Smooth muscle cell (in vitro differentiated cells): ENCODE measurements around the gene PPM1H. TPM values are rescaled to one million over a fixed set of nuclear protein-coding genes. Genes with fewer than 3 reads are reported as not detected.
A peak's percentile ranks its signal among the peaks of the same experiment; 100 is the strongest.

Experiments
- DNase-seq: peaks from one replicate; lab custom pipeline; 2025; ENCODE audit not compliant: unreplicated experiment; lab: John Stamatoyannopoulos, UW
- H2AFZ ChIP-seq: fragments of 200-600 bp; sonication (generic); 2 replicates; pipeline ENCODE4 v1.6.0; 2016; ENCODE audit warnings: antibody characterized with exemption, low read depth, mild to moderate bottlenecking
- H3F3A ChIP-seq: fragments of 200-600 bp; sonication (generic); 2 replicates; pipeline ENCODE4 v1.6.0; 2017; ENCODE audit warnings: antibody characterized with exemption, low read depth
- H3K27ac ChIP-seq: fragments of 200-600 bp; sonication (generic); 2 replicates; pipeline ENCODE4 v1.5.1; 2016; ENCODE audit warnings: low read depth, mild to moderate bottlenecking
- H3K27me3 ChIP-seq: fragments of 200-600 bp; sonication (generic); 2 replicates; pipeline ENCODE4 v1.6.1; 2016; ENCODE audit warnings: low read depth, mild to moderate bottlenecking
- H3K36me3 ChIP-seq: fragments of 200-600 bp; sonication (generic); 2 replicates; pipeline ENCODE4 v1.5.1; 2016; ENCODE audit warnings: low read depth
- H3K4me1 ChIP-seq: fragments of 200-600 bp; sonication (generic); 2 replicates; pipeline ENCODE4 v1.5.1; 2016; ENCODE audit warnings: low read depth
- H3K4me2 ChIP-seq: fragments of 200-600 bp; sonication (generic); 2 replicates; pipeline ENCODE4 v1.6.0; 2016; ENCODE audit warnings: mild to moderate bottlenecking
- H3K4me3 ChIP-seq: fragments of 200-600 bp; sonication (generic); 2 replicates; pipeline ENCODE4 v1.5.1; 2016; ENCODE audit warnings: mild to moderate bottlenecking
- H3K79me2 ChIP-seq: fragments of 200-600 bp; sonication (generic); 2 replicates; pipeline ENCODE4 v1.6.0; 2016; ENCODE audit warnings: low read depth, mild to moderate bottlenecking
- H3K9ac ChIP-seq: fragments of 200-600 bp; sonication (generic); 2 replicates; pipeline ENCODE4 v1.6.0; 2016; ENCODE audit warnings: low read depth
- H3K9me3 ChIP-seq: fragments of 200-600 bp; sonication (generic); replicated peaks from 2 replicates; pipeline ENCODE4 v1.5.1; 2016; ENCODE audit warnings: low read depth
- H4K20me1 ChIP-seq: fragments of 200-600 bp; sonication (generic); 2 replicates; pipeline ENCODE4 v1.6.0; 2016; ENCODE audit warnings: low read depth
- CTCF ChIP-seq: fragments of 200-600 bp; sonication (generic); IDR thresholded peaks from 2 replicates; pipeline ENCODE4 v1.5.1; 2017; ENCODE audit warnings: borderline replicate concordance, mild to moderate bottlenecking, antibody characterized with exemption; ENCODE audit not compliant: insufficient read depth, poor library complexity, severe bottlenecking
- WGBS: methylation state at CpG from one replicate; pipeline ENCODE4 v1.1.7; 2016; ENCODE audit warnings: low lambda C conversion rate; 5-methylcytosine and 5-hydroxymethylcytosine counted together
- polyA plus RNA-seq: library from polyadenylated mRNA; unstranded; fragments of >200 nt; fragmentation: Nextera tagmentation; extraction: Ambion mirVana; gene quantifications from 2 replicates; pipeline ENCODE4 v1.2.1, GENCODE V29; 2016
- total RNA-seq: library from RNA; depleted of rRNA; stranded (reverse); fragments of >200 nt; gene quantifications from 2 replicates; pipeline ENCODE4 v1.2.3, GENCODE V29; 2014

The PPM1H gene
- total and polyA plus RNA-seq, 2 experiments from 2014 or later = 0.56 to 3.6 TPM

- Histone ChIP-seq H3K9ac (no peak overlapping the region), H3F3A (no peaks in the 10 kb centered on the region), H3K4me3 (no peak overlapping the region), H3K9me3 (no peaks in the 10 kb centered on the region), H3K27ac (no peak overlapping the region), H3K27me3 (no peaks in the 10 kb centered on the region), H3K79me2 (no peaks in the 10 kb centered on the region), H4K20me1 (no peaks in the 10 kb centered on the region), H3K36me3 (no peaks in the 10 kb centered on the region), H3K4me1 (peaks cover 7% of the 10 kb centered on the region), H2AFZ (no peak overlapping the region), H3K4me2 (no peak overlapping the region)
- 92% methylated on average over 8 of the region's 8 CpGs for WGBS
- no peak for TF ChIP-seq CTCF
- no peak for DNase-seq
These were observed 288.4 kb downstream of the PPM1H start for GRCh38 chr12:62646566-62646965.

GRCh38 chr12:62643486-62643885, 291.5 kb downstream of the PPM1H start:
- TF ChIP-seq CTCF = no peak
- DNase-seq = no peak
- Histone ChIP-seq H3K79me2 (no peaks in the 10 kb centered on the region), H4K20me1 (no peaks in the 10 kb centered on the region), H3K9me3 (no peaks in the 10 kb centered on the region), H3F3A (peaks cover 3% of the 10 kb centered on the region), H2AFZ (no peak overlapping the region), H3K27me3 (no peaks in the 10 kb centered on the region), H3K4me3 (no peak overlapping the region), H3K4me2 (no peak overlapping the region), H3K27ac (no peak overlapping the region), H3K4me1 (peaks cover 12% of the 10 kb centered on the region), H3K36me3 (no peaks in the 10 kb centered on the region), H3K9ac (no peak overlapping the region)
- WGBS = 91% methylated on average over 2 of the region's 2 CpGs

GRCh38 chr12:62642486-62642885, 292.5 kb downstream of the PPM1H start:
- no peak for DNase-seq
- Histone ChIP-seq H2AFZ (no peak overlapping the region), H3F3A (peaks cover 3% of the 10 kb centered on the region), H3K9ac (no peak overlapping the region), H3K4me1 (peaks cover 12% of the 10 kb centered on the region), H3K27me3 (no peaks in the 10 kb centered on the region), H3K9me3 (no peaks in the 10 kb centered on the region), H3K4me3 (no peak overlapping the region), H3K27ac (no peak overlapping the region), H3K36me3 (no peaks in the 10 kb centered on the region), H4K20me1 (no peaks in the 10 kb centered on the region), H3K4me2 (no peak overlapping the region), H3K79me2 (no peaks in the 10 kb centered on the region)
- no peak for TF ChIP-seq CTCF
- 71% methylated on average over 2 of the region's 2 CpGs for WGBS

- Histone ChIP-seq H3K4me2 (peak overlapping the region; percentile 63), H2AFZ (no peak overlapping the region), H3K4me1 (peaks cover 12% of the 10 kb centered on the region), H3K79me2 (no peaks in the 10 kb centered on the region), H3K4me3 (no peak overlapping the region), H3K36me3 (no peaks in the 10 kb centered on the region), H3K9ac (peak overlapping the region; percentile 37), H3F3A (peaks cover 3% of the 10 kb centered on the region), H4K20me1 (no peaks in the 10 kb centered on the region), H3K9me3 (no peaks in the 10 kb centered on the region), H3K27me3 (no peaks in the 10 kb centered on the region), H3K27ac (peak overlapping the region; percentile 69)
- DNase-seq = no peak
- 57% methylated on average over 4 of the region's 4 CpGs for WGBS
- TF ChIP-seq CTCF = no peak
These were observed 294.0 kb downstream of the PPM1H start for GRCh38 chr12:62640910-62641448.
